ENCODE results near the gene PTPN1. TPM values are rescaled to one million over a fixed set of nuclear protein-coding genes. Genes with fewer than 3 reads are reported as not detected.

PTPN1 gene
- total and polyA plus RNA-seq, 2 of the 13 experiments (the other 11 are each of a cell fraction or from before 2014, with no cell fraction given) = 17.7 to 37.2 TPM

DNA sequence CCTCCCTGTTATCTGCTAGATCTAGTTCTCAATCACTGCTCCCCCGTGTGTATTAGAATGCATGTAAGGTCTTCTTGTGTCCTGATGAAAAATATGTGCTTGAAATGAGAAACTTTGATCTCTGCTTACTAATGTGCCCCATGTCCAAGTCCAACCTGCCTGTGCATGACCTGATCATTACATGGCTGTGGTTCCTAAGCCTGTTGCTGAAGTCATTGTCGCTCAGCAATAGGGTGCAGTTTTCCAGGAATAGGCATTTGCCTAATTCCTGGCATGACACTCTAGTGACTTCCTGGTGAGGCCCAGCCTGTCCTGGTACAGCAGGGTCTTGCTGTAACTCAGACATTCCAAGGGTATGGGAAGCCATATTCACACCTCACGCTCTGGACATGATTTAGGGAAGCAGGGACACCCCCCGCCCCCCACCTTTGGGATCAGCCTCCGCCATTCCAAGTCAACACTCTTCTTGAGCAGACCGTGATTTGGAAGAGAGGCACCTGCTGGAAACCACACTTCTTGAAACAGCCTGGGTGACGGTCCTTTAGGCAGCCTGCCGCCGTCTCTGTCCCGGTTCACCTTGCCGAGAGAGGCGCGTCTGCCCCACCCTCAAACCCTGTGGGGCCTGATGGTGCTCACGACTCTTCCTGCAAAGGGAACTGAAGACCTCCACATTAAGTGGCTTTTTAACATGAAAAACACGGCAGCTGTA is 73.4 kb downstream of the PTPN1 start:
- Histone ChIP-seq H3K36me3 (replicated peaks in 1 of 2; ENCODE audit: control insufficient read depth in 1 of 2, insufficient read depth in 2 of 2, low read length in 2 of 2) (peaks cover 37 to 66% of the 10 kb centered on the region in 2 experiments), H2AFZ (ENCODE audit: low read length) (no peak overlapping the region), H4K20me1 (ENCODE audit: insufficient read depth, low read length) (no peaks in the 10 kb centered on the region), H3K4me3 (replicated peaks in 1 of 3; ENCODE audit: insufficient read depth in 1 of 3, low read depth in 2 of 3, low read length in 3 of 3) (no peak overlapping the region), H3K9me3 (ENCODE audit: low read length) (no peaks in the 10 kb centered on the region), H3K4me1 (ENCODE audit: insufficient read depth, low read length) (no peaks in the 10 kb centered on the region), H3K27ac (ENCODE audit: extremely low read length, insufficient read depth, low read length) (no peak overlapping the region), H3K4me2 (ENCODE audit: low read depth, low read length) (no peak overlapping the region), H3K27me3 (ENCODE audit: control insufficient read depth in 1 of 2, insufficient read depth in 2 of 2, low read length in 2 of 2) (no peaks in the 10 kb centered on the region), H3K9ac (ENCODE audit: insufficient read depth, low read depth, low read length) (no peak overlapping the region), H3K79me2 (ENCODE audit: insufficient read depth, low read length) (no peaks in the 10 kb centered on the region)
- in situ Hi-C loops (cut with HindIII; ENCODE audit: extremely low pct_ligation_motif_present, low pct_unique_long_range_greater_than_20kb) (loop anchor here (10.0 kb wide), 1 partner anchor 469 kb away; the partner anchor contains the start of gene UBE2V1), intact Hi-C loops (cut with micrococcal nuclease; ENCODE audit: unreplicated experiment) (loop anchor here (5.0 kb wide), 1 partner anchor 461 kb away; no protein-coding TSS in a partner anchor)
- DNase-seq (ENCODE audit: low spot score) = no peak
- 98% methylated on average over 15 of the region's 15 CpGs for WGBS (ENCODE audit: low lambda C conversion rate)
- ATAC-seq = no peak
- POLR2A ChIA-PET = interaction anchor here (0.7 kb wide), 1 partner anchor 73 kb away, joined by 3 read pairs; the partner anchor contains the start of gene PTPN1
- BruUV-seq (replicated peaks) = TSS peak; percentile 22
- CTCF ChIA-PET (ENCODE audit: low intra/inter-chr PET ratio, low total read pairs) = no interaction called here
- no peak for FAIRE-seq
- TF ChIP-seq ZNF768 (CRISPR knock-in tag; IDR thresholded peaks at IDR 0.05) = 0 out of 2 replicates have a peak, but pooled peaks have one; percentile 19
- no peak for TF ChIP-seq ATF2 (CRISPR knock-in tag; IDR thresholded peaks at IDR 0.05)

GRCh38 chr20:50584687-50585086 is 74.5 kb downstream of the PTPN1 start:
- in situ Hi-C loops (cut with HindIII; ENCODE audit: extremely low pct_ligation_motif_present, low pct_unique_long_range_greater_than_20kb) = loop anchor here (10.0 kb wide), 1 partner anchor 470 kb away; the partner anchor contains the start of gene UBE2V1
- Histone ChIP-seq H3K9me3 (ENCODE audit: low read length) (no peaks in the 10 kb centered on the region), H3K4me3 (replicated peaks in 1 of 3; ENCODE audit: insufficient read depth in 1 of 3, low read depth in 2 of 3, low read length in 3 of 3) (no peak overlapping the region), H3K9ac (ENCODE audit: insufficient read depth, low read depth, low read length) (no peak overlapping the region), H2AFZ (ENCODE audit: low read length) (no peak overlapping the region), H3K79me2 (ENCODE audit: insufficient read depth, low read length) (no peaks in the 10 kb centered on the region), H3K4me2 (ENCODE audit: low read depth, low read length) (no peak overlapping the region), H3K4me1 (ENCODE audit: insufficient read depth, low read length) (no peaks in the 10 kb centered on the region), H3K36me3 (replicated peaks in 1 of 2; ENCODE audit: control insufficient read depth in 1 of 2, insufficient read depth in 2 of 2, low read length in 2 of 2) (peaks cover 30 to 55% of the 10 kb centered on the region in 2 experiments), H3K27me3 (ENCODE audit: control insufficient read depth in 1 of 2, insufficient read depth in 2 of 2, low read length in 2 of 2) (no peaks in the 10 kb centered on the region), H4K20me1 (ENCODE audit: insufficient read depth, low read length) (no peaks in the 10 kb centered on the region), H3K27ac (ENCODE audit: extremely low read length, insufficient read depth, low read length) (no peak overlapping the region)
- intact Hi-C loops (cut with micrococcal nuclease; ENCODE audit: unreplicated experiment) = loop anchor here (5.0 kb wide), 1 partner anchor 462 kb away; no protein-coding TSS in a partner anchor
- FAIRE-seq (no peak), ATAC-seq (no peak), DNase-seq (ENCODE audit: low spot score) (no peak)
- BruUV-seq (replicated peaks) = no TSS peak
- ChIA-PET CTCF (ENCODE audit: low intra/inter-chr PET ratio, low total read pairs) (no interaction called here), POLR2A (no interaction called here)
- WGBS (ENCODE audit: low lambda C conversion rate) = 95% methylated on average over 2 of the region's 2 CpGs
- TF ChIP-seq, protein P1, sequence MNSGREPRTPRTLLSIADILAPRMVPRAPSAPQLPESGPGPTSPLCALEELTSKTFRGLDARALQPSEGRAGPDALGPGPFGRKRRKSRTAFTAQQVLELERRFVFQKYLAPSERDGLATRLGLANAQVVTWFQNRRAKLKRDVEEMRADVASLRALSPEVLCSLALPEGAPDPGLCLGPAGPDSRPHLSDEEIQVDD (CRISPR knock-in tag; IDR thresholded peaks at IDR 0.05; ENCODE audit: borderline replicate concordance) = no peak
- TF ChIP-seq ZNF577 (CRISPR knock-in tag; IDR thresholded peaks at IDR 0.05; ENCODE audit: borderline replicate concordance, low read depth) (no peak), BHLHE40 (IDR thresholded peaks at IDR 0.05; ENCODE audit: low read length) (no peak), PRDM10 (CRISPR knock-in tag; IDR thresholded peaks at IDR 0.05; ENCODE audit: low read depth) (no peak)
- TF ChIP-seq, protein P2, sequence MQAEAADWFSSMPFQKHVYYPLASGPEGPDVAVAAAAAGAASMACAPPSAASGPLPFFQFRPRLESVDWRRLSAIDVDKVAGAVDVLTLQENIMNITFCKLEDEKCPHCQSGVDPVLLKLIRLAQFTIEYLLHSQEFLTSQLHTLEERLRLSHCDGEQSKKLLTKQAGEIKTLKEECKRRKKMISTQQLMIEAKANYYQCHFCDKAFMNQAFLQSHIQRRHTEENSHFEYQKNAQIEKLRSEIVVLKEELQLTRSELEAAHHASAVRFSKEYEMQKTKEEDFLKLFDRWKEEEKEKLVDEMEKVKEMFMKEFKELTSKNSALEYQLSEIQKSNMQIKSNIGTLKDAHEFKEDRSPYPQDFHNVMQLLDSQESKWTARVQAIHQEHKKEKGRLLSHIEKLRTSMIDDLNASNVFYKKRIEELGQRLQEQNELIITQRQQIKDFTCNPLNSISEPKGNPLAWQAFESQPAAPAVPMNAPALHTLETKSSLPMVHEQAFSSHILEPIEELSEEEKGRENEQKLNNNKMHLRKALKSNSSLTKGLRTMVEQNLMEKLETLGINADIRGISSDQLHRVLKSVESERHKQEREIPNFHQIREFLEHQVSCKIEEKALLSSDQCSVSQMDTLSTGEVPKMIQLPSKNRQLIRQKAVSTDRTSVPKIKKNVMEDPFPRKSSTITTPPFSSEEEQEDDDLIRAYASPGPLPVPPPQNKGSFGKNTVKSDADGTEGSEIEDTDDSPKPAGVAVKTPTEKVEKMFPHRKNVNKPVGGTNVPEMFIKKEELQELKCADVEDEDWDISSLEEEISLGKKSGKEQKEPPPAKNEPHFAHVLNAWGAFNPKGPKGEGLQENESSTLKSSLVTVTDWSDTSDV (CRISPR knock-in tag; IDR thresholded peaks at IDR 0.05) = no peak
